Anterior cingulate cortex (tissue), 58 donors: ENCODE measurements around the gene IL17REL.
"Not testable (repeated sequence)": the region's sequence is repeated elsewhere in the genome, so short reads cannot be mapped to it uniquely, and the experiment has no call there.

Experiments
- DNase-seq, 58 donors: peaks; one replicate each; lab custom pipeline; 2025; lab: John Stamatoyannopoulos, UW

The IL17REL gene

GRCh38 chr22:49994361-49995040 is 18.1 kb downstream of the IL17REL start:
- no peak for DNase-seq

- DNase-seq = no peak
These were observed 18.8 kb downstream of the IL17REL start for GRCh38 chr22:49993649-49994360.

GRCh38 chr22:49992921-49993648 is 19.5 kb downstream of the IL17REL start:
- peak in 54 of 58 donors; percentile 22 to 95 (median 76) for DNase-seq

GRCh38 chr22:49991907-49992533 is 20.5 kb downstream of the IL17REL start:
- DNase-seq = no peak

GRCh38 chr22:49991167-49991566 is 21.4 kb downstream of the IL17REL start:
- no peak for DNase-seq

- not testable (repeated sequence) for DNase-seq
These were observed 22.7 kb downstream of the IL17REL start for GRCh38 chr22:49989826-49990225.

- no peak for DNase-seq
These were observed 26.2 kb downstream of the IL17REL start for GRCh38 chr22:49986325-49986724.

GRCh38 chr22:49983148-49984042 is 29.2 kb downstream of the IL17REL start:
- no peak for DNase-seq

- DNase-seq = not testable (repeated sequence)
These were observed 30.8 kb downstream of the IL17REL start for GRCh38 chr22:49981799-49982198.

- no peak for DNase-seq
These were observed 32.8 kb downstream of the IL17REL start for GRCh38 chr22:49979587-49980264.

GRCh38 chr22:49977578-49977977 is 35.0 kb downstream of the IL17REL start:
- DNase-seq = no peak

GRCh38 chr22:49976439-49977175 is 36.0 kb downstream of the IL17REL start:
- DNase-seq = peak in 1 of 58 donors; percentile 38

GRCh38 chr22:49975543-49976389 is 36.8 kb downstream of the IL17REL start:
- DNase-seq = no peak

GRCh38 chr22:49973018-49973961 is 39.3 kb downstream of the IL17REL start:
- DNase-seq = no peak

- DNase-seq = no peak
These were observed 40.2 kb downstream of the IL17REL start for GRCh38 chr22:49972163-49973017.
